Panc1 (cell line): Measurements from ENCODE around the gene PHKA1.

Experiments used
- CTCF ChIP-seq: fragments of 450-650 bp; IDR thresholded peaks from 2 replicates; pipeline ENCODE4 v1.5.1; 2017; ENCODE audit warnings: mild to moderate bottlenecking
- POLR2AphosphoS5 ChIP-seq: IDR thresholded peaks from 2 replicates; pipeline ENCODE4 v1.6.1; 2012; ENCODE audit warnings: mild to moderate bottlenecking, low read depth, low read length, moderate library complexity
- SIN3A ChIP-seq: IDR thresholded peaks from 2 replicates; pipeline ENCODE4 v1.6.1; 2012; ENCODE audit warnings: low read depth, mild to moderate bottlenecking, low read length, moderate library complexity, borderline replicate concordance; ENCODE audit not compliant: insufficient read depth
- TCF7L2 ChIP-seq: IDR thresholded peaks from 2 replicates; pipeline ENCODE4 v1.6.1; 2011; ENCODE audit warnings: mild to moderate bottlenecking, low read depth, low read length, inconsistent platforms

GRCh38 chrX:72624194-72624593 lies 89.9 kb downstream of the PHKA1 start:
- TF ChIP-seq POLR2AphosphoS5 (no peak), CTCF (no peak), TCF7L2 (no peak), SIN3A (no peak)
